WTC11 (cell line): Measurements from ENCODE around the gene GALNT2. TPM values are rescaled to one million over a fixed set of nuclear protein-coding genes. Genes with fewer than 3 reads are reported as not detected.
A peak's percentile ranks its signal among the peaks of the same experiment; 100 is the strongest.

Experiments
- ATAC-seq: fragments of 200-7000 bp; cut with Tn5 transposase; 2 replicates; pipeline ENCODE4 v1.10.0; 2021; ENCODE audit warnings: mild to moderate bottlenecking, moderate library complexity
- CTCF ChIA-PET: fragments of 300-600 bp; sonication (Branson Sonifier 250); formaldehyde crosslinking; loops from one replicate; lab custom pipeline; 2021; ENCODE audit warnings: antibody characterized with exemption; lab: Charles Lee
- POLR2A ChIA-PET: fragments of 350-600 bp; sonication (Branson Sonifier 250); formaldehyde crosslinking; loops from one replicate; lab custom pipeline; 2021; ENCODE audit warnings: antibody characterized with exemption; lab: Charles Lee
- DNase-seq: peaks from one replicate; pipeline ENCODE4 v3.0.0; 2021; ENCODE audit warnings: low spot score
- H3K27ac Mint-ChIP-seq: 2 replicates; pipeline ENCODE4 v1.8.0; 2021; ENCODE audit warnings: mixed read lengths
- H3K27me3 Mint-ChIP-seq: 2 replicates; pipeline ENCODE4 v1.8.0; 2021; ENCODE audit warnings: low read depth, mild to moderate bottlenecking, moderate library complexity, mixed read lengths
- H3K36me3 Mint-ChIP-seq: 2 replicates; pipeline ENCODE4 v1.8.0; 2021; ENCODE audit warnings: mixed read lengths
- H3K4me1 Mint-ChIP-seq: 2 replicates; pipeline ENCODE4 v1.8.0; 2022; ENCODE audit warnings: mixed read lengths
- H3K4me3 Mint-ChIP-seq: 2 replicates; pipeline ENCODE4 v1.8.0; 2021; ENCODE audit warnings: mild to moderate bottlenecking, moderate library complexity, mixed read lengths
- H3K9me3 Mint-ChIP-seq: 2 replicates; pipeline ENCODE4 v1.8.0; 2021; ENCODE audit warnings: mixed read lengths
- CREB1 ChIP-seq: sonication (generic); formaldehyde crosslinking; IDR thresholded peaks from 2 replicates; pipeline ENCODE4 v1.8.0; 2023; ENCODE audit warnings: mild to moderate bottlenecking, missing genetic modification reagents
- EMX1 ChIP-seq: fragments of 250-450 bp; sonication (Bioruptor Pico); IDR thresholded peaks from 2 replicates; pipeline ENCODE4 v1.8.0; 2021; ENCODE audit warnings: mild to moderate bottlenecking
- GABPB1 ChIP-seq: sonication (generic); formaldehyde crosslinking; IDR thresholded peaks from 2 replicates; pipeline ENCODE4 v1.8.1; 2023; ENCODE audit warnings: mild to moderate bottlenecking, missing genetic modification reagents
- NR3C1 ChIP-seq: sonication (generic); formaldehyde crosslinking; conservative IDR thresholded peaks from 2 replicates; pipeline ENCODE4 v1.8.1; 2023; ENCODE audit warnings: low read depth, mild to moderate bottlenecking, missing genetic modification reagents
- RORB ChIP-seq: fragments of 250-450 bp; sonication (Bioruptor Pico); IDR thresholded peaks from 2 replicates; pipeline ENCODE4 v1.9.0; 2021; ENCODE audit warnings: mild to moderate bottlenecking
- SMAD4 ChIP-seq: sonication (generic); formaldehyde crosslinking; IDR thresholded peaks from 2 replicates; pipeline ENCODE4 v1.8.0; 2022; ENCODE audit warnings: mild to moderate bottlenecking, missing genetic modification reagents
- SOX15 ChIP-seq: fragments of 250-450 bp; sonication (Bioruptor Pico); IDR thresholded peaks from 2 replicates; pipeline ENCODE4 v1.9.0; 2021; ENCODE audit warnings: mild to moderate bottlenecking
- ZNF121 ChIP-seq: sonication (generic); formaldehyde crosslinking; IDR thresholded peaks from 2 replicates; pipeline ENCODE4 v1.8.0; 2023; ENCODE audit warnings: missing genetic modification reagents
- ZNF138 ChIP-seq: sonication (generic); formaldehyde crosslinking; conservative IDR thresholded peaks from 2 replicates; pipeline ENCODE4 v1.8.1; 2022; ENCODE audit warnings: mild to moderate bottlenecking, moderate library complexity, missing genetic modification reagents
- ZNF317 ChIP-seq: sonication (generic); formaldehyde crosslinking; IDR thresholded peaks from 2 replicates; pipeline ENCODE4 v1.8.1; 2023; ENCODE audit warnings: low read depth, mild to moderate bottlenecking, moderate library complexity, missing genetic modification reagents, borderline replicate concordance
- ZNF416 ChIP-seq: fragments of 250-450 bp; sonication (Bioruptor Pico); IDR thresholded peaks from 2 replicates; pipeline ENCODE4 v1.9.0; 2021; ENCODE audit warnings: mild to moderate bottlenecking, inconsistent platforms
- total RNA-seq: library from RNA; stranded (reverse); gene quantifications from 3 replicates; pipeline ENCODE4 v1.2.3, GENCODE V29; 2021
- TF ChIP-seq, protein P1 (sequence below): sonication (generic); formaldehyde crosslinking; IDR thresholded peaks from 2 replicates; pipeline ENCODE4 v1.8.0; 2022; ENCODE audit warnings: mild to moderate bottlenecking, missing genetic modification reagents
- TF ChIP-seq, protein P2 (sequence below): sonication (generic); formaldehyde crosslinking; IDR thresholded peaks from 2 replicates; pipeline ENCODE4 v1.8.0; 2022; ENCODE audit warnings: mild to moderate bottlenecking, missing genetic modification reagents
- TF ChIP-seq, protein P3 (sequence below): sonication (generic); formaldehyde crosslinking; IDR thresholded peaks from 2 replicates; pipeline ENCODE4 v1.8.1; 2022; ENCODE audit warnings: mild to moderate bottlenecking, moderate library complexity, missing genetic modification reagents
- TF ChIP-seq, protein P4 (sequence below): fragments of 250-450 bp; sonication (Bioruptor Pico); IDR thresholded peaks from 2 replicates; pipeline ENCODE4 v1.9.0; 2021; ENCODE audit warnings: mild to moderate bottlenecking
- TF ChIP-seq, protein P5 (sequence below): sonication (generic); formaldehyde crosslinking; IDR thresholded peaks from 2 replicates; pipeline ENCODE4 v1.8.0; 2023; ENCODE audit warnings: missing genetic modification reagents
- TF ChIP-seq, protein P6 (sequence below): sonication (generic); formaldehyde crosslinking; IDR thresholded peaks from 2 replicates; pipeline ENCODE4 v1.8.1; 2023; ENCODE audit warnings: mild to moderate bottlenecking, missing genetic modification reagents, borderline replicate concordance
- TF ChIP-seq, protein P7 (sequence below): sonication (generic); formaldehyde crosslinking; IDR thresholded peaks from 2 replicates; pipeline ENCODE4 v1.8.1; 2023; ENCODE audit warnings: mild to moderate bottlenecking, missing genetic modification reagents

GALNT2 gene
- total RNA-seq, 1 experiment from 2014 or later, result 74.8 TPM

DNA sequence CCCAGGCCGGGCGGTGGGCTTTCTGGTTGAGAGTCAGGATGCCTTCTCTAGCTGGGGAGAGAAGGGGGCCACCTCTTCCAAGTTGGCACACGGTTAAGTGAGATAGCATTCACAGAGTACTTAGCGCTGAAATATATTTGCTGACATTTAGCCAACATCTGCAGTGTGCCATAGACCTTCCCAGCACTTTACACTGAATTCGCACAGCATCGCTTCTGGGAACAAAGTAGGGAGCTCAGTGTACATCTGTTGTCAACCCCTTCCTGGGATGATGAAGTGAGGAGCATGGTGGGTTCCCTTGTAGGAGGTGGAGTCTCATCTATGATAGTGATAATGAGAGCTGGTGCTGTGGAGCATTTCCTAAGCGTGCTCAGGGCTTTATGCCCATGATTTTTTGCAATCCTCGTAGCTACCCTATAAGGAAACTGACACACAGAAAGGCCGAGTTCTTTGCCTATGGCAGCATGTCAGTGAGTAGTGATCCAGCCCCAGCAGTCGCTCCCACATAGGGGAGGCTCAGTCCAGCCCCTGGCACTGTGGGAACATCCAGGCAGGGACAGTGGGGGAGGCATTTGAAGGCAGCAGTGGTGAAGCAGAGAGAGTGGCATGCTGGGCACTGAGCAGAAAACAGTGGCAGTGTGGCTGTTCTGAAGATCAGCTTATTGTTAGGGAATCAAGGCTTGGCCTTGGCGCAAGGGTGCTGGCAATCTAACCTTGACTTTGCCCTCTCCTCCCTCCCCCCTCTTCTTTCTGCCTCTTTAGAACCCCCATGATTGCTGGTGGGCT, 182.8 kb downstream of the GALNT2 start:
- no peak for TF ChIP-seq NR3C1
- TF ChIP-seq, protein P1, sequence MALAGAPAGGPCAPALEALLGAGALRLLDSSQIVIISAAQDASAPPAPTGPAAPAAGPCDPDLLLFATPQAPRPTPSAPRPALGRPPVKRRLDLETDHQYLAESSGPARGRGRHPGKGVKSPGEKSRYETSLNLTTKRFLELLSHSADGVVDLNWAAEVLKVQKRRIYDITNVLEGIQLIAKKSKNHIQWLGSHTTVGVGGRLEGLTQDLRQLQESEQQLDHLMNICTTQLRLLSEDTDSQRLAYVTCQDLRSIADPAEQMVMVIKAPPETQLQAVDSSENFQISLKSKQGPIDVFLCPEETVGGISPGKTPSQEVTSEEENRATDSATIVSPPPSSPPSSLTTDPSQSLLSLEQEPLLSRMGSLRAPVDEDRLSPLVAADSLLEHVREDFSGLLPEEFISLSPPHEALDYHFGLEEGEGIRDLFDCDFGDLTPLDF, result no peak
- CTCF ChIA-PET, result interaction anchor here (1.2 kb wide), 1 partner anchor 29 kb away, joined by 3 read pairs; no protein-coding TSS in a partner anchor
- Mint-ChIP-seq H3K9me3 (no peaks in the 10 kb centered on the region), H3K27ac (peak overlapping the region; percentile 93), H3K4me3 (no peak overlapping the region), H3K27me3 (no peaks in the 10 kb centered on the region), H3K4me1 (peaks cover 32% of the 10 kb centered on the region), H3K36me3 (peaks cover 24% of the 10 kb centered on the region)
- no peak for DNase-seq
- no peak for ATAC-seq
- POLR2A ChIA-PET, result no interaction called here

DNA sequence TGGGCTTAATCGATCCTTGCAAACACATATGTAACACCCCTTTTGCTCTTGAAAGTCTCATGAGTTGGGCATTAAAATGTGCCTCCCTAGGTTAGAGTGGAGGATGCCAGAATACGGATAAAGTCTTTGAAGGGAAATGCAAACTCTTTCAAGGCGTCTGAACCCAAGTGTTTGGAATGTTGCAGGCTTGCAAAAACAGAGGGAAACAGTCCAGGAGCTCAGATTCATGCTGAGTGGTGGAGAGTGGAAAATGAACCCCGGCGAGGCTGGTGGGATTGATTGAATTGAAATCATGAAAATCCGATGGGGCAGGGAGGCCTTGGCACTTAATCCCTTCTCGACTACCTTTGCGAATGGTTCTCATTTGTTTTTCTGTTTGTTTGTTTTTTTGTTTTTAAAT, 183.6 kb downstream of the GALNT2 start:
- Mint-ChIP-seq H3K4me1 (peaks cover 32% of the 10 kb centered on the region), H3K27me3 (no peaks in the 10 kb centered on the region), H3K27ac (peak overlapping the region; percentile 93), H3K4me3 (0 out of 2 replicates have a peak overlapping the region, but pooled peaks have one; percentile 21), H3K36me3 (peaks cover 31% of the 10 kb centered on the region), H3K9me3 (no peaks in the 10 kb centered on the region)
- POLR2A ChIA-PET, result no interaction called here
- TF ChIP-seq SMAD4 (no peak), ZNF317 (CRISPR knock-in tag) (no peak), CREB1 (CRISPR knock-in tag) (no peak), ZNF138 (CRISPR knock-in tag) (no peak), ZNF416 (CRISPR knock-in tag) (no peak), EMX1 (CRISPR knock-in tag) (no peak), GABPB1 (CRISPR knock-in tag) (no peak), RORB (CRISPR knock-in tag) (no peak), ZNF121 (CRISPR knock-in tag) (no peak)
- TF ChIP-seq, protein P2, sequence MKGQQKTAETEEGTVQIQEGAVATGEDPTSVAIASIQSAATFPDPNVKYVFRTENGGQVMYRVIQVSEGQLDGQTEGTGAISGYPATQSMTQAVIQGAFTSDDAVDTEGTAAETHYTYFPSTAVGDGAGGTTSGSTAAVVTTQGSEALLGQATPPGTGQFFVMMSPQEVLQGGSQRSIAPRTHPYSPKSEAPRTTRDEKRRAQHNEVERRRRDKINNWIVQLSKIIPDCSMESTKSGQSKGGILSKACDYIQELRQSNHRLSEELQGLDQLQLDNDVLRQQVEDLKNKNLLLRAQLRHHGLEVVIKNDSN (CRISPR knock-in tag), result no peak
- TF ChIP-seq, protein P3, sequence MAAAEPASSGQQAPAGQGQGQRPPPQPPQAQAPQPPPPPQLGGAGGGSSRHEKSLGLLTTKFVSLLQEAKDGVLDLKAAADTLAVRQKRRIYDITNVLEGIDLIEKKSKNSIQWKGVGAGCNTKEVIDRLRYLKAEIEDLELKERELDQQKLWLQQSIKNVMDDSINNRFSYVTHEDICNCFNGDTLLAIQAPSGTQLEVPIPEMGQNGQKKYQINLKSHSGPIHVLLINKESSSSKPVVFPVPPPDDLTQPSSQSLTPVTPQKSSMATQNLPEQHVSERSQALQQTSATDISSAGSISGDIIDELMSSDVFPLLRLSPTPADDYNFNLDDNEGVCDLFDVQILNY (CRISPR knock-in tag), result no peak
- TF ChIP-seq, protein P4, sequence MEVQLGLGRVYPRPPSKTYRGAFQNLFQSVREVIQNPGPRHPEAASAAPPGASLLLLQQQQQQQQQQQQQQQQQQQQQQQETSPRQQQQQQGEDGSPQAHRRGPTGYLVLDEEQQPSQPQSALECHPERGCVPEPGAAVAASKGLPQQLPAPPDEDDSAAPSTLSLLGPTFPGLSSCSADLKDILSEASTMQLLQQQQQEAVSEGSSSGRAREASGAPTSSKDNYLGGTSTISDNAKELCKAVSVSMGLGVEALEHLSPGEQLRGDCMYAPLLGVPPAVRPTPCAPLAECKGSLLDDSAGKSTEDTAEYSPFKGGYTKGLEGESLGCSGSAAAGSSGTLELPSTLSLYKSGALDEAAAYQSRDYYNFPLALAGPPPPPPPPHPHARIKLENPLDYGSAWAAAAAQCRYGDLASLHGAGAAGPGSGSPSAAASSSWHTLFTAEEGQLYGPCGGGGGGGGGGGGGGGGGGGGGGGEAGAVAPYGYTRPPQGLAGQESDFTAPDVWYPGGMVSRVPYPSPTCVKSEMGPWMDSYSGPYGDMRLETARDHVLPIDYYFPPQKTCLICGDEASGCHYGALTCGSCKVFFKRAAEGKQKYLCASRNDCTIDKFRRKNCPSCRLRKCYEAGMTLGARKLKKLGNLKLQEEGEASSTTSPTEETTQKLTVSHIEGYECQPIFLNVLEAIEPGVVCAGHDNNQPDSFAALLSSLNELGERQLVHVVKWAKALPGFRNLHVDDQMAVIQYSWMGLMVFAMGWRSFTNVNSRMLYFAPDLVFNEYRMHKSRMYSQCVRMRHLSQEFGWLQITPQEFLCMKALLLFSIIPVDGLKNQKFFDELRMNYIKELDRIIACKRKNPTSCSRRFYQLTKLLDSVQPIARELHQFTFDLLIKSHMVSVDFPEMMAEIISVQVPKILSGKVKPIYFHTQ (CRISPR knock-in tag), result no peak
- TF ChIP-seq, protein P5, sequence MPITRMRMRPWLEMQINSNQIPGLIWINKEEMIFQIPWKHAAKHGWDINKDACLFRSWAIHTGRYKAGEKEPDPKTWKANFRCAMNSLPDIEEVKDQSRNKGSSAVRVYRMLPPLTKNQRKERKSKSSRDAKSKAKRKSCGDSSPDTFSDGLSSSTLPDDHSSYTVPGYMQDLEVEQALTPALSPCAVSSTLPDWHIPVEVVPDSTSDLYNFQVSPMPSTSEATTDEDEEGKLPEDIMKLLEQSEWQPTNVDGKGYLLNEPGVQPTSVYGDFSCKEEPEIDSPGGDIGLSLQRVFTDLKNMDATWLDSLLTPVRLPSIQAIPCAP, result no peak
- ATAC-seq (peak; percentile 54), DNase-seq (no peak)
- CTCF ChIA-PET, result interaction anchor here (1.1 to 1.2 kb wide), 2 partner anchors 30 to 130 kb away, joined by 3 read pairs; no protein-coding TSS in a partner anchor

DNA sequence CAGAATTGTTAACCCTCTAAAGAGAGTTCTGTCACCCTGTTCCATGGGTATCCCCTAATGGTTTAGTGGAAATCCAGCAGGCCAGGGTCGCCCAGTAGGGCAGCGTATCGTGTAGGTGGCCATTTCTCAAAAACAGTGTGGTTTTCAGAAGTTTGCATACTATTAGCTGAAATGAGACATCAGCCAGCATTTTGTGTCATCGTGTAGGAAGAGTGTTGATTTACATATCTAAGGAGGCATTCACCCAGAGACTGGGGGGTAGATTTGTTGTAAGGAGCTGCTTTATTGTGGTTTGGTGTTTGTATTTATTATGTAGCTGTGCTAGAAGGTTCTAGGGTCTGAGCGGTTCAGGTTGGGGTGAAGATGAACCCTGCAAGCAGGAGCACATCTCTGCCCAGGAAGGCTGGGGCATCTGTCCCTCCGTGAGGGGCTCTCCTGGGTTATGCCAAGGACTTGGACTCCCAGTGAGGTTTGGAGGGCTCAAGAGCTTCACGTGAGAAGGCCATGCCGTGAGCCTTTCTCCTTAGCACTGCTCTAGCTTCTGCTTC, 184.7 kb downstream of the GALNT2 start:
- peaks cover 27% of the 10 kb centered on the region for H3K36me3 Mint-ChIP-seq
- DNase-seq (no peak), ATAC-seq (peak; percentile 38)
- no peak overlapping the region; the same call in 1 of the 2 replicates for H3K4me3 Mint-ChIP-seq
- POLR2A ChIA-PET, result no interaction called here
- H3K27ac Mint-ChIP-seq, result peak overlapping the region; percentile 54
- H3K9me3 Mint-ChIP-seq, result no peaks in the 10 kb centered on the region
- peaks cover 32% of the 10 kb centered on the region for H3K4me1 Mint-ChIP-seq
- no peaks in the 10 kb centered on the region for H3K27me3 Mint-ChIP-seq
- CTCF ChIA-PET, result no interaction called here
- TF ChIP-seq, protein P6, sequence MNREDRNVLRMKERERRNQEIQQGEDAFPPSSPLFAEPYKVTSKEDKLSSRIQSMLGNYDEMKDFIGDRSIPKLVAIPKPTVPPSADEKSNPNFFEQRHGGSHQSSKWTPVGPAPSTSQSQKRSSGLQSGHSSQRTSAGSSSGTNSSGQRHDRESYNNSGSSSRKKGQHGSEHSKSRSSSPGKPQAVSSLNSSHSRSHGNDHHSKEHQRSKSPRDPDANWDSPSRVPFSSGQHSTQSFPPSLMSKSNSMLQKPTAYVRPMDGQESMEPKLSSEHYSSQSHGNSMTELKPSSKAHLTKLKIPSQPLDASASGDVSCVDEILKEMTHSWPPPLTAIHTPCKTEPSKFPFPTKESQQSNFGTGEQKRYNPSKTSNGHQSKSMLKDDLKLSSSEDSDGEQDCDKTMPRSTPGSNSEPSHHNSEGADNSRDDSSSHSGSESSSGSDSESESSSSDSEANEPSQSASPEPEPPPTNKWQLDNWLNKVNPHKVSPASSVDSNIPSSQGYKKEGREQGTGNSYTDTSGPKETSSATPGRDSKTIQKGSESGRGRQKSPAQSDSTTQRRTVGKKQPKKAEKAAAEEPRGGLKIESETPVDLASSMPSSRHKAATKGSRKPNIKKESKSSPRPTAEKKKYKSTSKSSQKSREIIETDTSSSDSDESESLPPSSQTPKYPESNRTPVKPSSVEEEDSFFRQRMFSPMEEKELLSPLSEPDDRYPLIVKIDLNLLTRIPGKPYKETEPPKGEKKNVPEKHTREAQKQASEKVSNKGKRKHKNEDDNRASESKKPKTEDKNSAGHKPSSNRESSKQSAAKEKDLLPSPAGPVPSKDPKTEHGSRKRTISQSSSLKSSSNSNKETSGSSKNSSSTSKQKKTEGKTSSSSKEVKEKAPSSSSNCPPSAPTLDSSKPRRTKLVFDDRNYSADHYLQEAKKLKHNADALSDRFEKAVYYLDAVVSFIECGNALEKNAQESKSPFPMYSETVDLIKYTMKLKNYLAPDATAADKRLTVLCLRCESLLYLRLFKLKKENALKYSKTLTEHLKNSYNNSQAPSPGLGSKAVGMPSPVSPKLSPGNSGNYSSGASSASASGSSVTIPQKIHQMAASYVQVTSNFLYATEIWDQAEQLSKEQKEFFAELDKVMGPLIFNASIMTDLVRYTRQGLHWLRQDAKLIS, result no peak
- TF ChIP-seq, protein P3 (CRISPR knock-in tag), result no peak
- TF ChIP-seq, protein P7, sequence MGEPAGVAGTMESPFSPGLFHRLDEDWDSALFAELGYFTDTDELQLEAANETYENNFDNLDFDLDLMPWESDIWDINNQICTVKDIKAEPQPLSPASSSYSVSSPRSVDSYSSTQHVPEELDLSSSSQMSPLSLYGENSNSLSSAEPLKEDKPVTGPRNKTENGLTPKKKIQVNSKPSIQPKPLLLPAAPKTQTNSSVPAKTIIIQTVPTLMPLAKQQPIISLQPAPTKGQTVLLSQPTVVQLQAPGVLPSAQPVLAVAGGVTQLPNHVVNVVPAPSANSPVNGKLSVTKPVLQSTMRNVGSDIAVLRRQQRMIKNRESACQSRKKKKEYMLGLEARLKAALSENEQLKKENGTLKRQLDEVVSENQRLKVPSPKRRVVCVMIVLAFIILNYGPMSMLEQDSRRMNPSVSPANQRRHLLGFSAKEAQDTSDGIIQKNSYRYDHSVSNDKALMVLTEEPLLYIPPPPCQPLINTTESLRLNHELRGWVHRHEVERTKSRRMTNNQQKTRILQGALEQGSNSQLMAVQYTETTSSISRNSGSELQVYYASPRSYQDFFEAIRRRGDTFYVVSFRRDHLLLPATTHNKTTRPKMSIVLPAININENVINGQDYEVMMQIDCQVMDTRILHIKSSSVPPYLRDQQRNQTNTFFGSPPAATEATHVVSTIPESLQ (CRISPR knock-in tag), result no peak
- no peak for TF ChIP-seq SOX15
